Activated CD4-positive, alpha-beta memory T cell treated with anti-CD3 and anti-CD28 coated beads, Interleukin-2, amount 10 ng/mL, durations not matched to agents 7 days and 5 days (primary cell): ENCODE data around the gene FAM53C. TPM values are rescaled to one million over a fixed set of nuclear protein-coding genes. Genes with fewer than 3 reads are reported as not detected.

ENCODE experiments used
- CTCF ChIA-PET: fragments of 350-600 bp; sonication (Branson Sonifier 250); formaldehyde crosslinking; loops from one replicate; lab custom pipeline; 2021; ENCODE audit warnings: antibody characterized with exemption, inconsistent platforms; lab: Charles Lee
- POLR2A ChIA-PET: fragments of 350-600 bp; sonication (Branson Sonifier 250); formaldehyde crosslinking; loops from one replicate; lab custom pipeline; 2021; ENCODE audit warnings: antibody characterized with exemption; lab: Charles Lee
- DNase-seq: peaks from one replicate; pipeline ENCODE4 v3.0.0-alpha.2; 2020
- H3K27ac Mint-ChIP-seq: one replicate; pipeline ENCODE4 v1.8.0; 2021; ENCODE audit warnings: mild to moderate bottlenecking, mixed read lengths
- H3K27me3 Mint-ChIP-seq: one replicate; pipeline ENCODE4 v1.8.0; 2021; ENCODE audit warnings: mixed read lengths
- H3K36me3 Mint-ChIP-seq: one replicate; pipeline ENCODE4 v1.8.0; 2021; ENCODE audit warnings: low read depth, mixed read lengths
- H3K4me1 Mint-ChIP-seq: one replicate; pipeline ENCODE4 v1.8.0; 2021; ENCODE audit warnings: mixed read lengths
- H3K4me3 Mint-ChIP-seq: one replicate; pipeline ENCODE4 v1.8.0; 2021; ENCODE audit warnings: mild to moderate bottlenecking, mixed read lengths
- H3K9me3 Mint-ChIP-seq: one replicate; pipeline ENCODE4 v1.8.0; 2021; ENCODE audit warnings: mixed read lengths
- total RNA-seq, 2 experiments: library from RNA; stranded (reverse); gene quantifications; one replicate each; pipeline ENCODE4 v1.2.3, GENCODE V29; 2021

The FAM53C gene
- total RNA-seq, 2 experiments from 2014 or later = 21.7 to 27.1 TPM

DNA sequence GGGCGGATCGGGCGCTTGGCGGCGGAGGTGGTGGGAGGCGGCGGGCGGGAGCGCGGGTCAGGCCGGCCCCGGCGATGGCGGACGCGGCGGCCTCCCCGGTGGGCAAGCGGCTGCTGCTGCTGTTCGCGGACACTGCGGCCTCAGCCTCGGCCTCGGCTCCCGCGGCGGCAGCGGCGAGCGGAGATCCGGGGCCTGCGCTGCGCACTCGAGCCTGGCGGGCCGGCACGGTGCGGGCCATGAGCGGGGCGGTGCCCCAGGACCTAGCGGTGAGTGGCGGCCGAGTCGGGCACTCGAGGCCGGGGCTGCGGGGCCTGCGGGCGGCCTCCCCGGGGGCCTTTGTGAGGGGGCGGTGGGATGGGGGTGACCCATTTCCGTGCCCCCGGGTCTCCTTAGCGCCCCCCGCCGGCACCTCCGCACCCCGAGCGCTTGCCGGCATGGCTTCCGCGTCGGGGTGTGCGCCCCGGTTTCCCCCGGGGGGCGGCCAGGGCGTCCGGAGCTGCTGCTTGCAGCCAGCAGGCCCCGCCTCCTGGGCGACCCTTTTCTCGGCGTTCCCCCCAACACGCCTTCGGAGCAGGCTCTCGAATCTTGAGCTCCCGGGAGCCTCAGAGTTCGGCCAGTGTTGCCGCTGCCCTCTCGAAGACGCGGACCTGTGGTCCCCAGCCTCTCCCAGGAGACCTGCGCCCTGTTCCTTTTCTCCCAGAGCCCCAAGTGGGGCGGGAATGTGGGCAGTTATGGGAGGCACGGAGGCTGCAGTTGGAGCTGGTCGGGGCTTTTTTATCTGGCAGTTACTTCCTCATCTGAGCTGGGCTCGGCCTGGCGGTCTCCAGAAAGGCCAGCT is 14.9 kb downstream of the FAM53C start:
- H3K27ac Mint-ChIP-seq = peak overlapping the region; percentile 91
- peak; percentile 76 for DNase-seq
- H3K36me3 Mint-ChIP-seq = peaks cover 44% of the 10 kb centered on the region
- peaks cover 8% of the 10 kb centered on the region for H3K9me3 Mint-ChIP-seq
- peaks cover 42% of the 10 kb centered on the region for H3K4me1 Mint-ChIP-seq
- no peaks in the 10 kb centered on the region for H3K27me3 Mint-ChIP-seq
- POLR2A ChIA-PET = interaction anchor here (0.6 to 6.5 kb wide), 23 partner anchors 9 to 1209 kb away, joined by 3 to 182 read pairs (median 3); partner anchors contain the start of genes BRD8, CDC23, CDC25C and EGR1
- peak overlapping the region; percentile 94 for H3K4me3 Mint-ChIP-seq
- CTCF ChIA-PET = interaction anchor here (0.5 to 9.7 kb wide), 52 partner anchors 8 to 601 kb away, joined by 3 to 387 read pairs (median 4); partner anchors contain the start of genes BRD8, CDC23, CDC25C and EGR1

DNA sequence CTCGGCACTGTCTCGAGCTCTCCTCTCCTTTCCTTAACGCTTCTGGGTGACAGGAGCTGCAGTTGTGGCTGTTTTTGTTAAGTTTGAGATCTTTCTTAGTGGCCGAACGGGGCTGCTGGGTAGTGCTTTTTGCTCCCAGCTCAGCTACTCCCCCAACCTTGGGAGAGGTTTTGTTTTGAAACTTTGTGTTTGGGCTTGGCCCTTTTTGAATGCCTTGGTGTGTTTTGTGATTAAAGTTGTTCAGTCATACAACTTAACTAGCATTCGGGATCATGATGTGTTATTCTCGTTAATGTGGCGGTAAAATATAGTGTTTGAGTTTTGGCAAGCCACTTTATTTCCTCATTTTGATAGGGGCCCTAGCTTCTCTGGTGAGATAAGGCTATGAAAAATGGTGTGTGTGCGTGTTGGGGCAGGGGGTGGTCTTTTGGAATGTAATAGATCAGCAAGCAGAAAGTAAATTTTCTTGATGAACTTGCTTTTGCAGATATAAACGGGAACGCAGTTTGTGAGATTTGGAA is 15.6 kb downstream of the FAM53C start:
- H3K9me3 Mint-ChIP-seq = peaks cover 8% of the 10 kb centered on the region

GRCh38 chr5:138354387-138354786 is 16.3 kb downstream of the FAM53C start:
- Mint-ChIP-seq H3K27ac (peak overlapping the region; percentile 23), H3K4me1 (peaks cover 42% of the 10 kb centered on the region), H3K36me3 (peaks cover 37% of the 10 kb centered on the region), H3K27me3 (no peaks in the 10 kb centered on the region), H3K9me3 (peaks cover 8% of the 10 kb centered on the region), H3K4me3 (peak overlapping the region; percentile 94)
- no peak for DNase-seq
- ChIA-PET CTCF (interaction anchor here (1.0 to 9.7 kb wide), 11 partner anchors 10 to 212 kb away, joined by 3 to 387 read pairs (median 13); partner anchors contain the start of genes BRD8, CDC25C, ETF1 and FAM53C), POLR2A (interaction anchor here (0.6 to 6.5 kb wide), 9 partner anchors 15 to 601 kb away, joined by 3 to 182 read pairs (median 29); partner anchors contain the start of genes BRD8, CDC23, CDC25C and EGR1)

More for the DNA sequence above, 15.6 kb downstream of the FAM53C start:
- H3K27ac Mint-ChIP-seq = peak overlapping the region; percentile 91
- peak; percentile 56 for DNase-seq
- ChIA-PET POLR2A (interaction anchor here (0.6 to 6.5 kb wide), 21 partner anchors 8 to 1208 kb away, joined by 3 to 182 read pairs (median 3); partner anchors contain the start of genes BRD8, CDC23, CDC25C and EGR1), CTCF (interaction anchor here (0.5 to 9.7 kb wide), 29 partner anchors 9 to 602 kb away, joined by 3 to 387 read pairs (median 4); partner anchors contain the start of genes BRD8, CDC23, CDC25C and EGR1)
- peaks cover 42% of the 10 kb centered on the region for H3K36me3 Mint-ChIP-seq
- H3K4me3 Mint-ChIP-seq = peak overlapping the region; percentile 94
- H3K27me3 Mint-ChIP-seq = no peaks in the 10 kb centered on the region
- peaks cover 42% of the 10 kb centered on the region for H3K4me1 Mint-ChIP-seq

GRCh38 chr5:138354926-138355378 is 16.9 kb downstream of the FAM53C start:
- H3K27me3 Mint-ChIP-seq = no peaks in the 10 kb centered on the region
- DNase-seq = peak; percentile 56
- peaks cover 45% of the 10 kb centered on the region for H3K4me1 Mint-ChIP-seq
- CTCF ChIA-PET = interaction anchor here (1.0 to 9.7 kb wide), 10 partner anchors 15 to 212 kb away, joined by 3 to 387 read pairs (median 16); partner anchors contain the start of genes BRD8, CDC25C, ETF1 and FAM53C
- H3K27ac Mint-ChIP-seq = peak overlapping the region; percentile 23
- peak overlapping the region; percentile 94 for H3K4me3 Mint-ChIP-seq
- peaks cover 40% of the 10 kb centered on the region for H3K36me3 Mint-ChIP-seq
- POLR2A ChIA-PET = interaction anchor here (0.6 to 6.5 kb wide), 9 partner anchors 15 to 602 kb away, joined by 3 to 182 read pairs (median 29); partner anchors contain the start of genes BRD8, CDC23, CDC25C and EGR1
- peaks cover 8% of the 10 kb centered on the region for H3K9me3 Mint-ChIP-seq

DNA sequence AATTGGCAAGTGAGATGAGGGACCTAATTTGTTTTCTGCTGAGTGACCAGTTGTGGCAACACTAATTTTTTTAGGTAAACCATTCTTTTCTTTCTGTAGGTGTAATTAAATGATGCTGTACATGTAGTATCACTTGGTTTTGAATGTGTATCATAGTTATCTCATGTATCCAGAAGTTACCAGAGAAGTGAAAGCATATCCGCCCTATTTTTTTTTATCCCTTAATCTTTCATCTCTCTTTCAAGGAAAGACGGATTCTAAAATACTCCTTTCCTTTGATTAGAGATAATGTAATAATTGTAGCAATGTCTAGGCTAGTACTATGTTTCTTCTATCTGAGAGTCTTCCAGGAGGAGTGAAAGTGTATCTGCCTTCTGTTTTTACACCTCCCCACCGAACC is 21.6 kb downstream of the FAM53C start:
- Mint-ChIP-seq H3K27me3 (no peaks in the 10 kb centered on the region), H3K36me3 (peaks cover 16% of the 10 kb centered on the region), H3K27ac (no peak overlapping the region), H3K4me3 (no peak overlapping the region), H3K9me3 (no peaks in the 10 kb centered on the region), H3K4me1 (peaks cover 25% of the 10 kb centered on the region)
- ChIA-PET POLR2A (no interaction called here), CTCF (no interaction called here)
- no peak for DNase-seq

- POLR2A ChIA-PET = interaction anchor here (0.8 kb wide), 1 partner anchor 8 kb away, joined by 3 read pairs; no protein-coding TSS in a partner anchor
- no peak for DNase-seq
- H3K9me3 Mint-ChIP-seq = no peaks in the 10 kb centered on the region
- no peak overlapping the region for H3K27ac Mint-ChIP-seq
- H3K36me3 Mint-ChIP-seq = peaks cover 6% of the 10 kb centered on the region
- CTCF ChIA-PET = no interaction called here
- H3K27me3 Mint-ChIP-seq = no peaks in the 10 kb centered on the region
- H3K4me3 Mint-ChIP-seq = no peak overlapping the region
- H3K4me1 Mint-ChIP-seq = peaks cover 12% of the 10 kb centered on the region
Measured at GRCh38 chr5:138360941-138361452, 22.9 kb downstream of the FAM53C start.

GRCh38 chr5:138364576-138364975 is 26.5 kb downstream of the FAM53C start:
- DNase-seq = no peak
- Mint-ChIP-seq H3K27me3 (no peaks in the 10 kb centered on the region), H3K9me3 (no peaks in the 10 kb centered on the region), H3K36me3 (peaks cover 1% of the 10 kb centered on the region), H3K4me1 (peaks cover 14% of the 10 kb centered on the region), H3K4me3 (no peak overlapping the region), H3K27ac (no peak overlapping the region)
- POLR2A ChIA-PET = no interaction called here
- CTCF ChIA-PET = no interaction called here

GRCh38 chr5:138366632-138367382 is 28.7 kb downstream of the FAM53C start:
- no peak for DNase-seq
- POLR2A ChIA-PET = no interaction called here
- Mint-ChIP-seq H3K9me3 (no peaks in the 10 kb centered on the region), H3K4me3 (no peak overlapping the region), H3K36me3 (no peaks in the 10 kb centered on the region), H3K4me1 (peaks cover 11% of the 10 kb centered on the region), H3K27ac (no peak overlapping the region), H3K27me3 (no peaks in the 10 kb centered on the region)
- CTCF ChIA-PET = interaction anchor here (7.5 kb wide), 1 partner anchor 13 kb away, joined by 77 read pairs; the partner anchor contains the start of gene KDM3B

- DNase-seq = no peak
- H3K36me3 Mint-ChIP-seq = no peaks in the 10 kb centered on the region
- H3K4me1 Mint-ChIP-seq = peaks cover 14% of the 10 kb centered on the region
- H3K4me3 Mint-ChIP-seq = no peak overlapping the region
- no peaks in the 10 kb centered on the region for H3K9me3 Mint-ChIP-seq
- H3K27ac Mint-ChIP-seq = no peak overlapping the region
- ChIA-PET CTCF (interaction anchor here (7.5 kb wide), 1 partner anchor 16 kb away, joined by 77 read pairs; the partner anchor contains the start of gene KDM3B), POLR2A (interaction anchor here (1.7 to 5.6 kb wide), 2 partner anchors 15 to 31 kb away, joined by 4 to 29 read pairs; partner anchors contain the start of genes FAM53C and KDM3B)
- H3K27me3 Mint-ChIP-seq = no peaks in the 10 kb centered on the region
Measured at GRCh38 chr5:138369261-138369660, 31.2 kb downstream of the FAM53C start.

- H3K36me3 Mint-ChIP-seq = peaks cover 2% of the 10 kb centered on the region
- no peaks in the 10 kb centered on the region for H3K9me3 Mint-ChIP-seq
- ChIA-PET CTCF (interaction anchor here (7.5 kb wide), 1 partner anchor 16 kb away, joined by 77 read pairs; the partner anchor contains the start of gene KDM3B), POLR2A (interaction anchor here (1.7 to 5.6 kb wide), 2 partner anchors 16 to 32 kb away, joined by 4 to 29 read pairs; partner anchors contain the start of genes FAM53C and KDM3B)
- H3K27me3 Mint-ChIP-seq = no peaks in the 10 kb centered on the region
- no peak overlapping the region for H3K4me3 Mint-ChIP-seq
- H3K4me1 Mint-ChIP-seq = peaks cover 14% of the 10 kb centered on the region
- no peak for DNase-seq
- H3K27ac Mint-ChIP-seq = no peak overlapping the region
Measured at GRCh38 chr5:138369706-138370105, 31.6 kb downstream of the FAM53C start.

DNA sequence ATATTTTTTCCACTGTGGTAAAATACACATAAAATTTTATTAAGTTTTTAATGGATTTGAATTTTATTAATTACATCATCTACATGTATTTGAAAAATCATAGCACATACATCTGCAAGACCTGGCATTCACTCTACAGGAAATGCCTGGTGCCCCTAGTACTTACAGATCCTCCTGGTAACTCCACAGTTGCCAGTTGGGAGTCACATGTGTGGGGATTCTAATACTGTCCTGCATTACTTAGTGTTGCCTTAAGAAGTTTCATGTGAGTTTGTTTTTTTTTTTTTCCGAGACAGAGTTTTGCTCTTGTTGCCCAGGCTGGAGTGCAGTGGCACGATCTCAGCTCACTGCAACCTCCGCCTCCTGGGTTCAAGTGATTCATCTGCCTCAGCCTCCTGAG is 32.5 kb downstream of the FAM53C start:
- no peaks in the 10 kb centered on the region for H3K27me3 Mint-ChIP-seq
- DNase-seq = no peak
- no peak overlapping the region for H3K27ac Mint-ChIP-seq
- peaks cover 5% of the 10 kb centered on the region for H3K36me3 Mint-ChIP-seq
- ChIA-PET POLR2A (interaction anchor here (5.6 kb wide), 1 partner anchor 17 kb away, joined by 29 read pairs; the partner anchor contains the start of gene KDM3B), CTCF (interaction anchor here (0.7 to 7.5 kb wide), 2 partner anchors 17 to 661 kb away, joined by 4 to 77 read pairs; partner anchors contain the start of gene KDM3B)
- H3K4me1 Mint-ChIP-seq = peaks cover 14% of the 10 kb centered on the region
- no peak overlapping the region for H3K4me3 Mint-ChIP-seq
- H3K9me3 Mint-ChIP-seq = no peaks in the 10 kb centered on the region
